T-helper 1 cell treated with Interleukin-12 subunit alpha and Interleukin-12 subunit beta and Interleukin-4 antibody, amounts not matched to agents 30 ng/mL and 1 ng/mL, for 36 hours (primary cell): ENCODE data around the gene C1orf56. TPM values are rescaled to one million over a fixed set of nuclear protein-coding genes. Genes with fewer than 3 reads are reported as not detected.
"Not testable (repeated sequence)": the region's sequence is repeated elsewhere in the genome, so short reads cannot be mapped to it uniquely, and the experiment has no call there.

Experiments
- intact Hi-C: fragments of 100-400 bp; cut with micrococcal nuclease; formaldehyde crosslinking; loops from one replicate; pipeline ENCODE4 v1.15.1; 2024
- total RNA-seq: library from RNA; stranded (reverse); gene quantifications from 2 replicates; pipeline ENCODE4 v1.2.3, GENCODE V29; 2022

The C1orf56 gene
- total RNA-seq, 1 donor from 2014 or later: 1.2 TPM

GRCh38 chr1:151060007-151060656 lies 12.6 kb downstream of the C1orf56 start, which contains the start of gene MLLT11:
Gene MLLT11 (plus strand): TSS chr1:151060397. CDS start chr1:151067225, 6,828 bp downstream.
- intact Hi-C loops: loop anchor here (1.0 kb wide), 3 partner anchors 10 to 86 kb away; partner anchors contain the start of genes GABPB2 and SEMA6C

GRCh38 chr1:151060657-151061421 lies 13.3 kb downstream of the C1orf56 start:
- intact Hi-C loops: loop anchor here (1.0 kb wide), 3 partner anchors 9 to 85 kb away; partner anchors contain the start of genes GABPB2 and SEMA6C

- intact Hi-C loops: no loop called here
Observed at GRCh38 chr1:151061704-151062103, 14.2 kb downstream of the C1orf56 start.

DNA sequence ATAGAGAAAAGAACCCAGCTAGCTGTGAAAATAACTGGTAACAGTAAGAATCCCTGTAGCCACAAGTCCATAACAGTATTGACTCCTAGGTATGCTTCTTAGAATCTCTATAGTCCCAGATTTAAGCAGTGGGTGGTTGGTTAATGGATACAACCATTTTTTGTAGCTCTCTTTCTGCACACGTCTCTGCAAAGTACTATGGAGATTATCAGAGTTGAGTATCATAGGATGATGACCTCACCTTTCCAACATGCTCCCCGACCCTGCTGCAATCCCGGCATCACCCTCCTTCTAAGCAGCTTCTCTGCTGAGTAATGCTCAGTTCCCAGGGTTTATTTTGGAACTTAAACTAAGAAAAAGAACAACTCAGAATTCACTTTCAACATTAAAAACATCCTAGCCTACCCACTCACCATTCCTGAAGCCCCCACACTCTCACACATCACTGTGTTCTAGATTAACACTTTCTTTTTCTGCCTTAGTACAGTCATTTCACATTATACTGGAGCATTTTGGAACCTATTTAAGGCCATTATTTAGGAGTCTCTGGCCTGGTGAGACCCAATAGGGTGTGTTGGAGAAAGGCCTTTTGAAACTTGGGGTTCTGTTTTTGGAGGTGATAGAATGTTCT lies 15.3 kb downstream of the C1orf56 start:
- intact Hi-C loops: no loop called here

DNA sequence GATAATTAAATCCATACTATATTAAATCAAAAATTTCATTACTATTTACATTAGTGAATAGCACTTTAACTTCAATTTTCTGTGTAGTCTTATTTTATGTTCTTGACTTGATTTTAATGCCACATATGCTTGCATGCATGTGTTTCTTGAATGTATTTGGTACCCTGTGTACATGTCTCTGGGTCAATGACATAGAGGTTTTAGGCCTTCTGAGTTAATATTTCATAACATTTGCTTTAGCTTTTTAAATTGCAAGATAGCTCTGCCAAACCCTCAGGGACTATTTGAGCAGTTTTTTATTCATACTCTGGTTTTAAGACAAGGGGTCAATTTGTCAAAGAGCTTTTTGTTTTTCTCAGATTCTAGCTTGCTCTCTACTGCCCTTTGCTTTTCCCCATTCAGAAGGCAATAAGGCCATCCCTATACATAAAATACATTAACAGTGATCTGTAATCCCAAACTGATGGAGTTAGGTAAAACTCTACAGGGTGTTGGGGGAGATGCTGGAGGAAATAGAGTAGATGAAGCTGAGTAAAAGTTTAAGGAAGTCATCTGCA lies 17.6 kb downstream of the C1orf56 start:
- intact Hi-C loops: no loop called here

DNA sequence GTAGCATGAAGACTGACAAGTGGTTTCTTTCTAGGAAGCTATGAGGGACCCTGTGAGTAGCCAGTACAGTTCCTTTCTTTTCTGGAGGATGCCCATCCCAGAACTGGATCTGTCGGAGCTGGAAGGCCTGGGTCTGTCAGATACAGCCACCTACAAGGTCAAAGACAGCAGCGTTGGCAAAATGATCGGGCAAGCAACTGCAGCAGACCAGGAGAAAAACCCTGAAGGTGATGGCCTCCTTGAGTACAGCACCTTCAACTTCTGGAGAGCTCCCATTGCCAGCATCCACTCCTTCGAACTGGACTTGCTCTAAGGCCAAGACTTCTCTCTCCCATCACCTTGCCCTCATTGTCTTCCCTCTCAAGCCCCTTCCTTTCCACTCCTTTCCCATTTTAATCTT lies 19.6 kb downstream of the C1orf56 start:
- intact Hi-C loops: no loop called here

DNA sequence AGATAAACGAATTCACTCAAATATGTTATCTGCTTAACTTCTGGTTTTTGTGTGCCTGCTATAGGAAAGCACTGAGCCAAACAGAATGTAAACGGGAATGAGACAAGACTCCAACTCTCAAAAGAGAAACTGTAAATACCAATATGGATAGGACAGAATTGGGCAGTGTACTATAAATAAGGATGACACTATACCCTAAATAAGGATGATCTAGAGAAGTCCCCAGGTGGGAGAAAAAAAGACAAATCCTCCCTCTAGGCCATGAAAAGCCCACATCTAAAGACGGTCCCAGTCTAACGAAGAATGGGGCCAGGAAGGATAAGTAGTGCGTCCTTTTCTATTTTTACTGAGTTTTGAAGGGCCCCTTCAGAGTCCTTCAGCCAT lies 21.5 kb downstream of the C1orf56 start:
- intact Hi-C loops: no loop called here

GRCh38 chr1:151070474-151071276 lies 23.1 kb downstream of the C1orf56 start, which contains the start of gene GABPB2:
Gene GABPB2 (plus strand): TSS chr1:151070761. CDS start chr1:151088190, 17,429 bp downstream.
- intact Hi-C loops: loop anchor here (1.0 to 2.0 kb wide), 10 partner anchors 10 to 257 kb away; partner anchors contain the start of genes MLLT11, PI4KB, PRUNE1 and SCNM1

DNA sequence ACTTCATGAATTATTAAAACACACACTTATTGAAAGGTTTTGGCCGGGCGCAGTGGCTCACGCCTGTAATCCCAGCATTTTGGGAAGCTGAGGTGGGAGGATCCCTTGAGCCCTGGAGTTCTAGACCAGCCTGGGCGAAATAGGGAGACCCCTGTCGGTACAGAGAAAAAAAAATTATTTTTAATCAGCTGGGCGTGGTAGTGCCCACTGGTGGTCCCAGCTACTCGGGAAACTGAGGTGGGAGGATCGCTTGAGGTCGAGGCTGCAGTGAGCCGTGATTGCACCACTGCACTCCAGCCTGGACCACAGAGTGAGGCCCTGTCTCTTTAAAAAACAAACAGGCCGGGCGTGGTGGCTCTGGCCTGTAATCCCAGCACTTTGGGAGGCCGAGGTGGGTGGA lies 24.7 kb downstream of the C1orf56 start:
- intact Hi-C loops: no loop called here

DNA sequence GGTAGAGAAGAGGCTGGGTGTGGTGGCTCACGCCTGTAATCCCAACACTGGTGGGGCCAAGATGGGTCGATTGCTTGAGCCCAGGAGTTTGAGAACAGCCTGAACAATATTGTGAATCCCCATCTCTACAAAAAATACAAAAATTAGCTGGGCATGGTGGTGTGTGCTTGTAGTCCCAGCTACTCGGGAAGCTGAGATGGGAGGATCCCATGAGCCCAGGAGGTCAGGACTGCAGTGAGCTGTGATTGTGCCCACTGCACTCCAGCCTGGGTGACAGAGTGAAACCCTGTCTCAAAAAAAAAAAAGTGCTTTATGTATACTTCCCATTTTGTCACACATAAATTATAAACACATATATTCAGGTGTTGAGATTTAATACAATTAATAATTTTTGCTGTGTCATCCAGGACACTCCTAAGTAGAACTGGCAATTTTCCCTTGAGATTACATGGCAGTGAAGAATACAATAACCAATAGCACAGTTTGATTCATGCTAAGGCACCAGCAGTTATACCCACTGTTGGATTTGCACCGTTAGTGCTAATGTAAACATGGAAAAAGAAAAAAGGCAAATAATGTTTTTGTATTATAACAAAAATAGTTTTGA lies 38.5 kb downstream of the C1orf56 start:
- intact Hi-C loops: no loop called here

DNA sequence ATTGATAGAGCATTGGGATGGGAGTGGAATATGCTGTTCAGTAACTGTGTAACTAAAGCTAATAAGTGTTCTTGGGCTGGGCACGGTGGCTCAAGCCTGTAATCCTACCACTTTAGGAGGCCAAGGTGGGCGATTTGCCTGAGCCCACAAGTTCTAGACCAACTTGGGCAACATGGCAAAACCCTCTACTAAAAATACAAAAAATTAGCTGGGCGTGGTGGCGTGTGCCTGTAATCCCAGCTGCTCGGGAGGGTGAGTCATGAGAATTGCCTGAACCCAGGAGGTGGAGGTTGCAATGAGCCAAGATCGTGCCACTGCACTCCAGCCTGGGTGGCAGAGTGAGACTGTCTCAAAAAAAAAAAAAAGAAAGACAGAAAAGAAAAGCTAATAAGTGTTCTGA lies 49.9 kb downstream of the C1orf56 start:
- intact Hi-C loops: not testable (repeated sequence)

DNA sequence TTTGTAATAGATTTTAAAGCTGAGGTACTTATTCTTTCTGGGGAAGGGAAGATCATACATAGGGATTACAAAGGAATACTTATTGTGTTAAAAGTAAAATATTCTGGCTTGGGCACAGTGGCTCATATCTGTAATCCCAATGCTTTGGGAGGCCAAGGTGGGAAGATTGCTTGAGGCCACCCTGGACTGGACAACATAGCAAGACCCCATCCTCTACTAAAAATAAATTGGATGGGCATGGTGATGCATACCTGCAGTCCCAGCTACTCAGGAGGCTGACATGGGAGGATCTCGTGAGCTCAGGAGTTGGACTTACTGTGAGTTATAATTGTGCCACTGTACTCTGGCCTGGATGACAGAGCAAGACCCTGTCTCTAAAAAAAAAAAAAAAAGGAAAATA lies 50.6 kb downstream of the C1orf56 start:
- intact Hi-C loops: no loop called here

Other genes starting within 250 kb of the C1orf56 start
- gene CTSK, start 239.5 kb upstream of the C1orf56 start, total RNA-seq: 3.8 and 4.2 TPM in 2 replicates
- 33.6 and 34.3 TPM in 2 replicates for gene ARNT, start 171.2 kb upstream of the C1orf56 start, total RNA-seq
- gene CTXND2, start 160.6 kb upstream of the C1orf56 start, total RNA-seq: not detected in 2 replicates
- gene SETDB1, start 121.4 kb upstream of the C1orf56 start, total RNA-seq: 52.4 and 65.0 TPM in 2 replicates
- gene CERS2, start 72.9 kb upstream of the C1orf56 start, total RNA-seq: 175 and 180 TPM in 2 replicates
- gene ANXA9, start 65.5 kb upstream of the C1orf56 start, total RNA-seq: not detected in 2 replicates
- gene MINDY1, start 40.8 kb upstream of the C1orf56 start, total RNA-seq: 27.0 and 27.4 TPM in 2 replicates
- gene PRUNE1, start 39.3 kb upstream of the C1orf56 start, total RNA-seq: 17.5 and 17.7 TPM in 2 replicates
- gene BNIPL, start 11.2 kb upstream of the C1orf56 start, total RNA-seq: 0.95 and 2.6 TPM in 2 replicates
- 370 and 379 TPM in 2 replicates for gene CDC42SE1, start 11.9 kb downstream of the C1orf56 start, total RNA-seq
- gene MLLT11, start 12.6 kb downstream of the C1orf56 start, total RNA-seq: 3.7 and 3.9 TPM in 2 replicates
- gene GABPB2, start 23.0 kb downstream of the C1orf56 start, total RNA-seq: 27.5 and 28.6 TPM in 2 replicates
- 1.1 and 2.2 TPM in 2 replicates for gene SEMA6C, start 98.9 kb downstream of the C1orf56 start, total RNA-seq
- gene TNFAIP8L2, start 108.9 kb downstream of the C1orf56 start, total RNA-seq: 34.5 and 37.2 TPM in 2 replicates
- 2.9 and 3.3 TPM in 2 replicates for gene LYSMD1, start 118.2 kb downstream of the C1orf56 start, total RNA-seq
- gene SCNM1, start 118.4 kb downstream of the C1orf56 start, total RNA-seq: 66.5 and 74.8 TPM in 2 replicates
- gene TMOD4, start 128.2 kb downstream of the C1orf56 start, total RNA-seq: 2.7 and 4.5 TPM in 2 replicates
- 72.0 and 80.4 TPM in 2 replicates for gene VPS72, start 142.4 kb downstream of the C1orf56 start, total RNA-seq
- gene PIP5K1A, start 150.8 kb downstream of the C1orf56 start, total RNA-seq: 72.1 and 74.9 TPM in 2 replicates
- 200 and 204 TPM in 2 replicates for gene PSMD4, start 207.0 kb downstream of the C1orf56 start, total RNA-seq
- 27.0 and 28.6 TPM in 2 replicates for gene ZNF687, start 234.5 kb downstream of the C1orf56 start, total RNA-seq